Raji (cell line): ENCODE results near the gene HMSD.

Experiments
- POLR2A ChIP-seq: IDR thresholded peaks from 2 replicates; pipeline ENCODE4 v1.6.1; 2011; ENCODE audit warnings: low read depth, low read length, control low read depth; ENCODE audit not compliant: insufficient read depth

Gene HMSD

DNA sequence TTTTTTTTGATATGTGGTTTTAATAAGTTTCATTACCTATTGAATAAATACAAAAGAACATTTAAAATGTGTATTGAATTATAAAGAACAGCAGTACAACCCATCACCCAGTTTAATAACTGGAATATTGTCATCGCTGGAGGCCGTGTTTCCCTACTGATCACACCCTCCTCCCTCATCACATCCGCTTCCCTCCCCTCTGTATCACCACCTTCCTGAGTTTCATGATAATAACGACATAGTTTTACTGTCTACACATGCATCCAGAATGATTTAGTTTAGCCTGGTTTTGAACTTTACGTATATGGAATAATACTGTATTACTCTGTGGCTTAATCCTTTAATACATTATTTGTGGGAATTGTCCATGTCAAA is 22.9 kb downstream of the HMSD start:
- TF ChIP-seq POLR2A = no peak

DNA sequence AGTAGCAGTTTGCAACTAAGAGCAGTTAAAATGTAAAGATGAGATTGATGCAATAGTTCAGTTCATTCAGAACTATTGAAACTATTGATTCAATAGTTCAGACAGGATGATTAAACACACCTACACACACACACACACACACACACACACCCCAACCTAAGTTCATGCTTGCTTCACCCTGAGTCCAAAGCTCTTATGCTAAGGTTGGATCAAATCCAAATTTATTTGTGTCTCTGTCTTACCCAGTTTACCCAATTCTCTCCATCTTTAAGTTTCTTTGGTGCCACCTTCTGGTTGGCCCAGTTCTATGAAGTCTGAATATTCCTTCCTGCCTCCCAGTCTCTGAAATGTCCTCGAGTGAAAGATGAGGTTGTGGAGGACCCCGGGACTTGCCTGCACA is 25.9 kb downstream of the HMSD start:
- no peak for TF ChIP-seq POLR2A

DNA sequence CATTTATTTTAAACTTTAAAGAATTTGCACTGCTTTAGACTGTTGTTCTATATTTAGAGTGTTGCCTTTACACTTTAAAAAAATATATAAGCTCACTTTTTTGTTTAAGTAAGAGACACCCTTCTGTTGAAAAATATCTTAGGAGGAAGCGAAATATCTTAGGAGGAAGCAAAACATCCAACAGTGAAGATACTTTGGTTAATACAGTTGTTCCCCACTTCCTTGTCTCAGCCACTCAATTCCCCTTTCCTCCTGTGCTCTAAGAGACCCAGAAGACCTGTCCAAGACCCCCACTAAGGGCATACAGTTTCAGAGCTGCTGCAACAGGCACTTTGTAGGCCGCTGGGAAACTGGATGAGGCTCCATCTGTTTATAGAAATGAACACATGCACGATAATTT is 26.5 kb downstream of the HMSD start:
- TF ChIP-seq POLR2A = no peak

DNA sequence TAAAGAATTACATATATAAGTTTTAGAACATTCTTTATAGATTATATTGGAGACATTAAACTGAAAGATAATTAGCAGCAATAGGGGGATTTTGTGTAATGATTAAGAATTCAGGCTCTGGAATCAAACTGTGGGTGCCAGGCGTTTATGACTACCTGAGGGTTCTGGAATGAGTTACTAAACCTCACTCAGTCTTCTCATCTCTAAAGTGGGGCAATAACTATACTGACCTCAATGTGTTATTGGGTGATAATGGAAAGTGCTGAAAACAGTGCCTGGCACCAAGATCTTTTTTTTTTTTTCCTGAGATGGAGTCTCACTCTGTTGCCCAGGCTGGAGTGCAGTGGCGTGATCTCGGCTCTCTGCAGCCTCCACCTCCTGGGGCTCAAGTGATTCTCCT is 27.9 kb downstream of the HMSD start:
- TF ChIP-seq POLR2A = no peak

DNA sequence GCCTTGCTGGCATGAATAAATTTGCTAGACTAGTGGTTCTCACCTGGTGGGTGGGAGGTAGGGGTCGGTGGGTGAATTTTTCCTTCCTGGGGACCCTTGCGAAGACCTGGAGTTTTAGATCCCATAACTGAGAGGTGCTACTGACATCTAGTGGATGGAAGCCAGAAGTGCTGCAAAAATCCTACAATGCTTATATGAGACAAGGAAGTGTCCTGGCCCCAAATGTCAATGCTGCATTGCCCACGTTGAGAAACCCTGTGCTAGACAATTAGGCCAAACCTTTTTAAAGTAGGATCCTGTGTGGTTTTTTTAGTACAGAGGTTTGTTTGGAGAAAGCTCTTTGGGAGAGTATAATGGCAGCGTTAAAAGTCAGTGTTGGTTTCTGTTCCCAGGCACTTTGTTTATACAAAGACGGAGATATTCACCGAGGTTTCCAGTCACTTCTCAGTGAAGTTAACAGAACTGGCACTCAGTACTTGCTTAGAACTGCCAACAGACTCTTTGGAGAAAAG is 30.4 kb downstream of the HMSD start:
- TF ChIP-seq POLR2A = no peak

DNA sequence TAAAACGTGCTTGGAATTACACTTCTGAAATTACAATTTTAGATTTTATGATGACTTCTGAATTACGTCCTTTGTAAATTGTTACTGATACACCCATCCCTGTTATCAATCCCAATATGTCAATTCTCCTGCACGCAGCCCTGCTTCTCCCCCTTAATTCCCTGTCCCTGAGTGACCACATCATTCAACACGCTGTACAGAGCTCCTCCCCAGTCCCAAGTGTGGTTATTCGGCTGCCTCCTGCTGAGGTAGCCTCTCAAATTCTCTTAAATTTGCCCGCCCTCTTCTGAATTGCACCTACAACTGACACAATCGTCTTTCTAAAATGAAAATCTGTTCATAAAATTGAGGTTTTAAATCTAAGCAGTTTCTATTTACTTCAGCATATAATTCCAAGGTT is 30.9 kb downstream of the HMSD start:
- no peak for TF ChIP-seq POLR2A

DNA sequence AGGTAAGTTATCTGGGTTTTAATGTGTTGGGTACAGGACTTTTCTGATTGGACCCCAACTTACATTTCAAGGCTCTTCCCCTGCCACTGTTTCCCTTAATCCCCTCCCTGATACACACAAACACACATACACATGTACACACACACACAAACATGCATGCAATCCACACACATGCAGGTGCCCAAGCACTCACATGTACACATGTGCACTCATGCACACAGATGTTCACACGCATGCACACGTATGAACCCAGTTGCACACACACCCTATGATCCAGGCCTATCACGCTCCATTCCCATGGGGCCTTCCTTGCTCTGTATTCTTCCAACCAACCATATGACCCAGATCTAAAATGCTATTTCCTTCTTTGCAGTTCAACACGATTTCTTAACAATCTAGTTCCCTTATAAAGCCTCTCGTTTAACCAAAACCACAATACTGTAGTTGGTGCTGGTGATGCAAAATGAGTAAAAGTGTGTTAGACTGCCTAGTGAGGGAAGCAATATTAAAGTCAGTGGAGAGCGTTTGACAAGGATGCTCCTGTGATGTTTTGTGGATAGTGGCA is 31.9 kb downstream of the HMSD start:
- no peak for TF ChIP-seq POLR2A

DNA sequence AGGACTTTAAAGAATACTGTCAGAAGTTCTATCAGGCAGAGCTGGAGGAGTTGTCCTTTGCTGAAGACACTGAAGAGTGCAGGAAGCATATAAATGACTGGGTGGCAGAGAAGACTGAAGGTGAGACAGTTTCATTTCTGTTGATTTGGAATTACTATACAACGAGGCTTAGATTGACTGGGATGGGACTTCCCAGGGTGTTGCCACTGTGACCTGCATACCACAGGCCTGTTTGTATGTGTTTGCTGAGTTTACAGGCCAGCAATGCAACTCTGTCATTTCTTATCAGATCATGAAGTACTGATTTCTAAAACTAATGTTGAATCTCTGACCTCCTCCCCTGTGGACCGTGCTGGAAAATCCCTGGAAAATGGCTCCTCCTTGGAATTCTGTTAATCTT is 32.6 kb downstream of the HMSD start:
- TF ChIP-seq POLR2A = no peak

DNA sequence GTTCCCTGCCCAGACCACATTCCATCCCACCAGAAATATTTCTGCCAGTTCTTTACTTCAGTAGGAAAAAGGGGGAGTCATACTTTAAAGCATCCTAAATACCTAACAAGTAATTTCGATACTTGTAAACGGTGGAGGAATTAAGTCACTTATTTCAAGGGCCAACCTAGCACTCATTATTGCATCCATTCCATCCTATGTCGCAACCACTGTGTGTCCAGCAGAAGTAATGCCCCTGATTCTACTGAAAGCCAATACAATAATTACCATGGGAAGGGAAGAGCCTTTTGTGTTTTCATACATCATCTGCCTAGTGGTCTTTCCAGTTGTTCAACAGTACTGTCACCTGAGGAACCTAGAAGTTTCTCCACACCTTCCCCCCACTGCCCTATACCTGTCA is 33.3 kb downstream of the HMSD start:
- no peak for TF ChIP-seq POLR2A

DNA sequence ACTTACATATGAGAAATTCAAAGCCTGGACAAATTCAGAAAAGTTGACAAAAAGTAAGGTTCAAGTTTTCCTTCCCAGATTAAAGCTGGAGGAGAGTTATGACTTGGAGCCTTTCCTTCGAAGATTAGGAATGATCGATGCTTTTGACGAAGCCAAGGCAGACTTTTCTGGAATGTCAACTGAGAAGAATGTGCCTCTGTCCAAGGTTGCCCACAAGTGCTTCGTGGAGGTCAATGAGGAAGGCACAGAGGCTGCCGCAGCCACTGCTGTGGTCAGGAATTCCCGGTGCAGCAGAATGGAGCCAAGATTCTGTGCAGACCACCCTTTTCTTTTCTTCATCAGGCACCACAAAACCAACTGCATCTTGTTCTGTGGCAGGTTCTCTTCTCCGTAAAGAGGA is 37.8 kb downstream of the HMSD start:
- no peak for TF ChIP-seq POLR2A

DNA sequence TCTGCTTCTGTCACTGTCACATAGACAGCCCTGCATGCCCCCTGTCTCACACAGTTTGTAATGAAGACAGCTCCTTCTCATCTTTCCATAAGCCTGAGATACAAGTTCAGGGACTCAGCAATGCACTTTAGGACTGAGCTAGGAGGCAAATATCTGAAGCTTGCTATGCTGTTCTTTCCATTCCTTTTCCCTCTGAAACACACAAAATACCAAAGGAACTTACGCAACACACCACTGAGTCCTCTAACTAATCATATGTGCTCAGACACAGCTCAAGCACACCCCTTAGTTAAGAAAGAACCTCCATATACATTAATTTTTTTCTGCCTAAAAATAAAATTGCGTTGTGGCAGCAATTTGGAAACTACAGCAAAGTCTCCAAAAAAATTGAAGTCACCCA is 38.6 kb downstream of the HMSD start:
- no peak for TF ChIP-seq POLR2A

DNA sequence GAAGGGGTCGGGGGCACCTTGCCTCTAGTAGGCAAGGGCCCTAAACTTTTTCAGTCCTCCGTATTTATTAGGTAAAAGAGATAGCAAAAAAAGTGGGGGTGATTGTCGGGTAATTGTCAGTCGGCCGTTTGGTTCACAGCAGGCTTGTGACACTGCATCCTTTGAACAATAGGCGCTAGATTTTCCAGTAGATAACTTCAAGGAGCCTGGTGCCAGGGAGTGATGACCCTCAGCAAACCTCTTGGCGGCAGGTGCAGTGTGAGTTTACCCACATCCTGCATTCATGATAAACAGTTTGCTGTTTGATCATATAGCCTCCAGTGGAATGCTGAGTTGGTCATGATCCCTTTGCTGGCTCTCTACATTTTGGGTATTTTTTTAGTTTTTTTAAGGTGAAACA is 43.6 kb downstream of the HMSD start:
- TF ChIP-seq POLR2A = no peak

DNA sequence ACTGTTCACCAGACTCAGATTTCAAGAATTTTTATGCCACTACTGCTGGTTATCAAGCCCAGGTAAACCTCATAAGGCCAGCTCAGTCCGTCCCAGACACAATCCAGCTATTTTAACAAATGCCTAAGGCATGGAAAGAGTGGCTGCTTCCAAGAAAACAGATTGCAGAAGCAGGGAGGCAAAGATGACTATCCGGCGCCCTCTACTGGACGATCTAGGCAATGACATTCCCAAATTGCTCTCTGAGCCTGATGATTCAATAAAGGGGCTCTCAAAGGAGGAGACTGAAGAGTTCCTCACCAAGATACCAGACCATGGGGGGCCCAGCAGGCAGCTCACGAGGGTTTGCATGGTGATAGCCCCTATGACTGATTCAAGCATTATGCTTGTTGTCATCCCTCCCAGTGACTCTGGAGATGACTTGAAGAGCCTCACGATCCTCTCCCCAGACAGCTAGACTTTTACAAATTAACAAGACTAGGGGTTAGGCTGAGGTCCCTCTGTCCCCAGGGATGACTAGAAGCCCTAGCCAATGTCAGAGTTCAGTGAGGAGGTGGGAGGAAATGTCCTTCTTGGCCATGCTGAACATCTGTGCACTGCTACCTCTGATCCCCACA is 45.8 kb downstream of the HMSD start:
- TF ChIP-seq POLR2A = no peak

DNA sequence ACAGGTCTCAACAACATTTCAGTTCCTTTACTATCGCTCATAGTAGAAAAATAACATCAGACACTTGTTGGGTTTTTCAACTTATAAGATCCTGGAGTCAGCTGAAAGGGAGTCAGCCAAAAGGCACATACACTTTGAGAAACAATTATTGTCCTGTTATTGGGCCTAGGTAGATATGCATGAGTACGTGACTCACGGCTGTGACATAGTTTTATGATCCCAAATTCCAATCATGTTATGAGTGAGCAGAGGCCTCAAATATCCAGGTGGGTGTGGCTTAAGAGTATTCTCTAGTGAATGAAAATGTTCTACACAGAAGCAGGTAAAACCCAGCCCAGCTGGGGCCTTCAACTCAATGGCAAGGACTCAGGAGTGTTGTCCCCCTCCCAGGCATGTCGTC is 47.9 kb downstream of the HMSD start:
- TF ChIP-seq POLR2A = no peak

DNA sequence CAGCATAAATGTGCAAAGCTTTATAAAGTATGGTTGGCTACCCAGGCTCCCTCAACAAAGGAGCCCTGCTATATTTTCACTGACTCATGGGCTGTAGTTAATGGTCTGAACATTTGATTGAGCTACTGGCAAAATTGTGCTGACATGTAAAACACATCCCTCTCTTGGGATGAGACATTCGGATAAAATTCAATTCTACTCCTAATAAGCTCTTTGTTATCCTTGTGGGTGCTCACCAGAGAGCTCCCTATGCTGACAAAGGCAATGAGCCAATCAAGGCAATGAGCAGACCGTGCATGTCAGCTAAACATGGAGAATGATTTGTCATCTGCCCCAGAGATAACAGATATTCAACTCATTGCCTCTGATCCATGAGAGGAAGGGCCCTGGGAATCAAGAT is 48.5 kb downstream of the HMSD start:
- no peak for TF ChIP-seq POLR2A

DNA sequence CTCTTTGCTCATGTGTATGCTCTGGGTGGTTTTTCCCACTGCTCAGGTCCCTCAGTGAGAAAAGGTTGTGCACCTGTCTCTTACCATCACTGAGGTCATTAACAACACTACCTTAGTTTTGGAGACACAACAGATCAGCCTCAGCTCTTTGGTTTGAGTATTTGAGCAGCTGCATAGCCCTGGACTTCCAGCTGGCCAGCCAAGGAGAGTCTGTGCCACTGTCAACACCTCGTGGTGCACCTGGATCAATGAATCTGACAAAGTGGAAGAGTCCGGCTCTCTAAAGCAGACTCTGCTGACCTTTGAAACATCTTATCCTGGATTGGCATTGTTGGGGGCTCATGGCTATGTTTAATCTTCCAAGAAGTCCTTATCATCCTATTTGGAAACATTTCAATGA is 50.8 kb downstream of the HMSD start:
- TF ChIP-seq POLR2A = no peak

DNA sequence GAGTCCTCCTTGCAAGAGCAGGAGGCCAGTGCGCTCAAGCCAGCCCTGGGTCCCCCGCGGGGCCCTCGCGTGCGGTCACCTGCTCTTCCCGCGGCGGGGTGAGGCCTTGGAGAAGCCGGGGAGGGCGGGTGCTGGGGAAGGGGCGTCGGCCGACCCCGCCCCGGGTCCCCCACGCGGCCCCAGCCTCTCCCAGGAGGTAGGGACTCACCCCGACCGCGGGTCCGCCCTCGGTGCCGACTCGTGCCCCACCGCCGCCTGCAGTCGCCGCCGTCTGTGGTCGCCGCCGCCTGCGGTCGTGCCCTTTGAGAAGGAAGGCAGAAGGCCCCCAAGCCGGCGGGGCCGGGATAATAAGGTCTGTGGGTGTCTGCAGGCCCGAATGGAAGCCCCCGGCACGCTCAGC is 53.5 kb downstream of the HMSD start:
- no peak for TF ChIP-seq POLR2A
